Lower lobe of right lung (tissue), 2 donors: ENCODE measurements around the gene CRYBA2. TPM values are rescaled to one million over a fixed set of nuclear protein-coding genes. Genes with fewer than 3 reads are reported as not detected.
A peak's percentile ranks its signal among the peaks of the same experiment; 100 is the strongest.

Source experiments
- ATAC-seq, 2 donors: fragments of 200-7000 bp; cut with Tn5 transposase; one replicate each; pipeline ENCODE4 v1.9.1; 2020 to 2022; ENCODE audit warnings: mild to moderate bottlenecking in 2 of 2, moderate library complexity in 2 of 2
- DNase-seq: peaks from one replicate; pipeline ENCODE4 v3.0.0-alpha.2; 2020
- H3K27ac ChIP-seq: fragments of 200-600 bp; one replicate; pipeline ENCODE4 v1.8.0; 2022
- H3K27me3 ChIP-seq: fragments of 200-600 bp; one replicate; pipeline ENCODE4 v1.8.0; 2022; ENCODE audit warnings: low read depth
- H3K36me3 ChIP-seq: fragments of 200-600 bp; one replicate; pipeline ENCODE4 v1.8.0; 2022; ENCODE audit warnings: mild to moderate bottlenecking
- H3K4me1 ChIP-seq: fragments of 200-600 bp; one replicate; pipeline ENCODE4 v1.8.0; 2022
- H3K4me3 ChIP-seq: fragments of 200-600 bp; one replicate; pipeline ENCODE4 v1.8.0; 2022; ENCODE audit warnings: mild to moderate bottlenecking
- H3K9me3 ChIP-seq: fragments of 200-600 bp; one replicate; pipeline ENCODE4 v1.8.0; 2022
- CTCF ChIP-seq: fragments of 200-600 bp; IDR thresholded peaks from one replicate; pipeline ENCODE4 v1.8.0; 2022; ENCODE audit warnings: antibody characterized with exemption, mild to moderate bottlenecking
- intact Hi-C: fragments of 100-400 bp; cut with DNase I; formaldehyde crosslinking; loops from one replicate; pipeline ENCODE4 v1.11.0; 2022
- total RNA-seq: library from RNA; stranded (reverse); fragmentation: NEBNext Ultra II Directional; extraction: Animal tissue kit (Norgen Biotek cat#: 25700); gene quantifications from one replicate; pipeline ENCODE4 v1.2.1, GENCODE V29; 2021
- donor health status: DM: no; HTN: yes; CAD: no; lungs with severe emphysema.

Gene CRYBA2
- total RNA-seq, 1 donor from 2014 or later = not detected

DNA sequence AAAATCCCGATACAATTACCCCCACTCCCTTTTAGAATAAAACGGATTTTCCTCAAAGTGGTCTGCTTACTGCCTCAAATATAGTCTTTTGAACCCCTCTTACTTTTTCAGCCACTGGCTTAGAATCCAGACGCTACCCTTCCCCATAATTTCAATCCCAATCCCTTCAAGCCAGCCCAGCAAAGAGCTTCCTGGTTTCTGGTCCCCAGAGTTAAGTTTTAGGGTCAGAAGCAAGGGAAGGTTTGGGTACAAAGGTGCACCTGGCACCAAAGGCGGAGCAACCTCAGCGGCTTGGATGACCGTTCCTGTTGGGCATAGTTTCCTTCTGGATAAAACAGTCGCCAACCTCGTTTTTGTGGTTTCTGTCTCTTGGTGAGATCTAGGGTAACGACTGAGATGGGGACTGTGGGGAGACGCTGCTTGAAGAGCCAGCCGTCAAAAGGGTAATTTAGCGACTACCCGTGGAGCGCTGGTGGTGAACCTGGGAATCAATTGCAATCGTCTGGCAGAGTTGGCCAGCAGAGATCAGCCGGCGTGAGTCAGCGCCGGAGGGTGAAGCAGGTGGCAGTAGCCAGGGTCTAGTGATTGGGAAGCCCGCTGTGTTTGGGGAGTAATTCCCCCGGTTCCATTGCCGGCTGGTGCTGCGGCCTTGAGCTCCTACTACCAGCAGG lies 9.8 kb downstream of the CRYBA2 start:
- intact Hi-C loops = no loop called here
- DNase-seq (no peak), ATAC-seq (no peak)
- no peaks in the 10 kb centered on the region for H3K36me3 ChIP-seq
- H3K27ac ChIP-seq = no peak overlapping the region
- peaks cover 47% of the 10 kb centered on the region for H3K4me1 ChIP-seq
- H3K9me3 ChIP-seq = no peaks in the 10 kb centered on the region
- H3K27me3 ChIP-seq = peaks cover 97% of the 10 kb centered on the region
- no peak for TF ChIP-seq CTCF
- H3K4me3 ChIP-seq = no peak overlapping the region

DNA sequence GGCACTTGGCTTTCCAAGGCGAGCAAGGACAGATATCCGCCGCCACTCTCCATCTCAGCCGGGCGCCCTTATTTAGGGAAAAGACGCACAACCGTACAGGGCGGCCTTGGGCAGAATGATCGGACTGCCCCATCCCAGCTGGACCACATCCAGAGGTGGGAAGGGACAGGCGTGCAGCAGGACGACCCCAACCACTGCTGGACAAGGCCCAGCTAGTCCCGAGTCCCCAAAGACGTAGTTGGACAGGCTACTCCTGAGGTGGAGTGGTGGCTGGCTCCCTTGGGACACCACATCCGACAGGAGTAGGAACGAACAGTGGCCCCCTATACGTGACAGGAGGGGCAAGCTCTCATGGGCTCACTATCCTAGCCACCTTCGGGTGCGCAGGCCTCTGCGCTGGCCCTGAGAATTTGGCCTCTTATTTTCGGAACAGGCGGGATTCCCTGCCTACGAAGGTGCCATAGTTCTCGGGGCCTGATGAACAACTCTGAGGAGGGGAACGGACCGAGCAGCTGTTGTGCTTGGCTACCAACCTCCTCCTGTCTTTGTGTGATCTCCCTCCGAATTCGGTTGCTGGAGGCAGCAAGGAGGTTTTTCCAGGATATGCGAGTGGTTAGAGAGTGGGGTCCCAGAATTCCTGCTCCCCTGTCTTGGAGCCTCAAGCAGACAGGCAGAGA lies 10.5 kb downstream of the CRYBA2 start:
- H3K9me3 ChIP-seq = no peaks in the 10 kb centered on the region
- ATAC-seq (no peak), DNase-seq (no peak)
- intact Hi-C loops = no loop called here
- no peak for TF ChIP-seq CTCF
- peaks cover 47% of the 10 kb centered on the region for H3K4me1 ChIP-seq
- no peak overlapping the region for H3K27ac ChIP-seq
- H3K36me3 ChIP-seq = no peaks in the 10 kb centered on the region
- peaks cover 95% of the 10 kb centered on the region for H3K27me3 ChIP-seq
- no peak overlapping the region for H3K4me3 ChIP-seq

DNA sequence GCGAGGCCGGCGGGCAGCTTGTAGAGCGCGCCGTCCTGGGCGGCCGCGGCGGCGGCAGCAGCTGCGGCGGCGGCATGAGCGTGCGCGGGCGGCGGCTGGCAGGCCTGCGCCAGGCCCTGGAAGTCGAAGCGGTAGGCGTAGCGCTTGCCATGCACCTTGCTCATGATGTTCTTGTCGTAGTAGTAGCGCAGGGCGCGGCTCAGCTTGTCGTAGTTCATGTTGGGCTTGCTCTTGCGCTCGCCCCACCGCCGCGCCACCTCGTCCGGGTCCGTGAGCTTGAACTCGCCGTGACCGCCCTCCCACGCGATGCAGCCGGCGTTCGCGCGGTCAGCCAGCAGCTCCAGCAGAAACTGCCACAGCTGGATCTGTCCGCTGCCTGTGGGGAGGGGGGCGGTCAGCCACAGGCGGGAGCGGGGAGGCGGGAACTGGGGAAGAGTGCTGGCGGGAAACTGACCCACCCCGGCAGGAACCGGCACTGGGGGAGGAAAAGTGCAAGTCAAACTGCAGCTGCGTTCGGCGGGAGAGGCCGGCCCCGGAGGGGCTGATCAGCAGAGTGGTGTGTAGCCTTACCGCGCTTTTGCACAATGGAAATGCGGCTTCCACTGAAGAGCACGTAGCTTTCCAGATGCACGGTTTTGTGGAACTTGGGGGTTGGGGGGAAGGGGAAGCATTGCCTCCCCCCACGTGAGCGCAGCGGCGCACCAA lies 11.2 kb downstream of the CRYBA2 start:
- Histone ChIP-seq H3K4me1 (peaks cover 47% of the 10 kb centered on the region), H3K4me3 (peak overlapping the region; percentile 46), H3K9me3 (no peaks in the 10 kb centered on the region), H3K36me3 (no peaks in the 10 kb centered on the region), H3K27ac (no peak overlapping the region), H3K27me3 (peaks cover 93% of the 10 kb centered on the region)
- ATAC-seq (peak; percentile 48 to 49), DNase-seq (no peak)
- TF ChIP-seq CTCF = no peak
- intact Hi-C loops = no loop called here

- no peaks in the 10 kb centered on the region for H3K9me3 ChIP-seq
- no peak overlapping the region for H3K27ac ChIP-seq
- ATAC-seq (no peak), DNase-seq (no peak)
- no peaks in the 10 kb centered on the region for H3K36me3 ChIP-seq
- peaks cover 47% of the 10 kb centered on the region for H3K4me1 ChIP-seq
- intact Hi-C loops = no loop called here
- peaks cover 93% of the 10 kb centered on the region for H3K27me3 ChIP-seq
- no peak for TF ChIP-seq CTCF
- peak overlapping the region; percentile 46 for H3K4me3 ChIP-seq
These were observed 11.8 kb downstream of the CRYBA2 start for GRCh38 chr2:218981390-218981880.

DNA sequence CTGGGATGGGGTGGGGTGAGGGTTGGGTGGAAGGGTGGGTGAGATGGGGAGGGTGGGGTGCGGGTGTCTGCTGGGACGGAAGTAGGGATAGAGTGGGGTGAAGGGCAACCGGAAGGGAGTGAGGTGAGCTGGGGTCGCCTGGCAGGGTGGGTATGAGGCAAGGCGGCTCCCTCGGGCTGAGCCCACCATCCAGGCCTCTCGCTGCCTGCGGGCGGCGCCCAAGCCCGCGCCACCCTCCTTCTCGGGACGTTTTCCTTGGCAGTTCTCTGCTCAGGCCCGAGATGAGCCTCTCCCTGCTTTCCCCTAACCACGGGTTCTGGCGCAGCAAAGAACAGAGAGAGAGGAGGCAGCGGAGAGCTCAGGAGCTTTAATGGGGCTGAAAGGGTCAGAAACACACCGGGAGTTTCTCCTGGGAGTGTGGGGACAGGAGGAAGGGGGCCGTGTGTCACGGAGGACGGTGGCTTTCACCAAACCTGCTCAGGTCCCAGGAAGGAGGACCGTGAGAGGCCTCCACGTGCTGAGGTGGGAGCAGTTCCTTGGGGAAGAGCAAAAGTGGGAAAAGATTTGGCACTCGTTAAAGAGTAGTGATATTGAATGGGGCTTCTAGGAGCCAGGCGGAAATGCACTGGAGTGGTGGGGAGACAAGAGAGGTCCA lies 12.4 kb downstream of the CRYBA2 start:
- no peak for TF ChIP-seq CTCF
- DNase-seq = no peak

More for the DNA sequence above, 12.4 kb downstream of the CRYBA2 start:
- Histone ChIP-seq H3K36me3 (no peaks in the 10 kb centered on the region), H3K4me3 (no peak overlapping the region), H3K9me3 (no peaks in the 10 kb centered on the region), H3K27me3 (peaks cover 92% of the 10 kb centered on the region), H3K27ac (no peak overlapping the region), H3K4me1 (peaks cover 47% of the 10 kb centered on the region)
- intact Hi-C loops = no loop called here
- peak in 1 of 2 donors; percentile 11 for ATAC-seq
